NCI-H1694 (cell line): ENCODE measurements around the gene TBC1D3I.

Experiments
- DNase-seq: peaks from one replicate; lab custom pipeline; 2025; lab: John Stamatoyannopoulos, UW

TBC1D3I gene

GRCh38 chr17:36205637-36206485, 58.5 kb downstream of the TBC1D3I start:
- DNase-seq: no peak

GRCh38 chr17:36204724-36205500, 59.5 kb downstream of the TBC1D3I start:
- DNase-seq: no peak
